OCI-LY7 (cell line): ENCODE data around the gene DYNLT2B. TPM values are rescaled to one million over a fixed set of nuclear protein-coding genes. Genes with fewer than 3 reads are reported as not detected.

Source experiments
- BruUV-seq: library from RNA; stranded (reverse); fragments of 400-500 nt; replicated peaks from 2 replicates; lab custom pipeline; 2021; lab: Mats Ljungman, UMichigan
- CTCF ChIA-PET: fragments of 300-600 bp; sonication (Branson Sonifier 250); formaldehyde crosslinking; loops from one replicate; lab custom pipeline; 2022; ENCODE audit warnings: antibody characterized with exemption; ENCODE audit not compliant: unreplicated experiment; lab: Charles Lee
- POLR2A ChIA-PET: fragments of 300-600 bp; sonication (Branson Sonifier 250); formaldehyde crosslinking; loops from one replicate; lab custom pipeline; 2022; ENCODE audit warnings: antibody characterized with exemption; lab: Charles Lee
- DNase-seq: peaks from one replicate; pipeline ENCODE4 v3.0.0-alpha.2; 2015; ENCODE audit warnings: low spot score
- H2AFZ ChIP-seq: fragments of 200-600 bp; sonication (generic), shearing (Covaris generic); 2 replicates; pipeline ENCODE4 v1.6.1; 2014; ENCODE audit warnings: mild to moderate bottlenecking, antibody characterized with exemption, low read length, moderate library complexity
- H3K27ac ChIP-seq: fragments of 200-600 bp; sonication (generic); 2 replicates; pipeline ENCODE4 v1.5.1; 2014; ENCODE audit warnings: mixed run types, low read depth, mild to moderate bottlenecking, moderate library complexity, low read length, inconsistent platforms; ENCODE audit not compliant: poor library complexity, severe bottlenecking
- H3K36me3 ChIP-seq: fragments of 200-600 bp; sonication (generic); 2 replicates; pipeline ENCODE4 v1.6.1; 2014; ENCODE audit warnings: mild to moderate bottlenecking, antibody characterized with exemption, low read length, moderate library complexity, mixed read lengths; ENCODE audit not compliant: insufficient read depth
- H3K4me1 ChIP-seq: fragments of 200-600 bp; sonication (generic); 2 replicates; pipeline ENCODE4 v1.5.1; 2014; ENCODE audit warnings: mild to moderate bottlenecking, low read length; ENCODE audit not compliant: insufficient read depth, poor library complexity, severe bottlenecking
- H3K4me2 ChIP-seq: fragments of 200-600 bp; sonication (generic); 2 replicates; pipeline ENCODE4 v1.6.1; 2014; ENCODE audit warnings: mild to moderate bottlenecking, low read length
- H3K4me3 ChIP-seq: fragments of 200-600 bp; sonication (generic); 2 replicates; pipeline ENCODE4 v1.5.1; 2014; ENCODE audit warnings: mild to moderate bottlenecking, low read depth, low read length; ENCODE audit not compliant: poor library complexity, severe bottlenecking
- H3K79me2 ChIP-seq: fragments of 200-600 bp; sonication (generic); 2 replicates; pipeline ENCODE4 v1.6.1; 2016; ENCODE audit warnings: low read depth, mild to moderate bottlenecking, low read length, moderate library complexity, mixed read lengths; ENCODE audit not compliant: insufficient read depth
- H3K9me2 ChIP-seq: fragments of 200-600 bp; sonication (generic); 2 replicates; pipeline ENCODE4 v1.6.1; 2016; ENCODE audit warnings: mild to moderate bottlenecking, low read length, mixed read lengths; ENCODE audit not compliant: insufficient read depth
- H3K9me3 ChIP-seq: fragments of 200-600 bp; sonication (generic); 2 replicates; pipeline ENCODE4 v1.6.1; 2014; ENCODE audit warnings: mild to moderate bottlenecking, mixed run types, low read length, mixed read lengths
- H4K20me1 ChIP-seq: fragments of 200-600 bp; sonication (generic); 2 replicates; pipeline ENCODE4 v1.6.1; 2014; ENCODE audit warnings: mild to moderate bottlenecking, antibody characterized with exemption, low read length, moderate library complexity, mixed read lengths; ENCODE audit not compliant: insufficient read depth
- EZH2phosphoT487 ChIP-seq: fragments of 200-600 bp; sonication (generic); IDR thresholded peaks from 2 replicates; pipeline ENCODE4 v1.6.1; 2018; ENCODE audit warnings: low read depth, borderline replicate concordance, mild to moderate bottlenecking, mixed run types, antibody characterized with exemption, low read length, moderate library complexity, mixed read lengths
- intact Hi-C: fragments of 100-400 bp; cut with micrococcal nuclease; formaldehyde crosslinking; loops from one replicate; pipeline ENCODE4 v1.10.0; 2022; ENCODE audit not compliant: unreplicated experiment
- total RNA-seq, 2 experiments: library from RNA; depleted of rRNA in 1 of 2; stranded (reverse); fragments of >200 nt in 1 of 2; shearing (Covaris generic) in 1 of 2; gene quantifications; 2 replicates each; pipeline ENCODE4 v1.2.3, GENCODE V29; 2014 to 2022
- TF ChIP-seq, protein P1 (sequence below): fragments of 200-600 bp; sonication (generic); conservative IDR thresholded peaks from 2 replicates; pipeline ENCODE4 v1.5.1; 2014; ENCODE audit warnings: mild to moderate bottlenecking, antibody characterized with exemption, low read length, moderate library complexity, mixed read lengths

DYNLT2B gene
- total RNA-seq, 2 experiments from 2014 or later = 17.9 to 21.5 TPM

DNA sequence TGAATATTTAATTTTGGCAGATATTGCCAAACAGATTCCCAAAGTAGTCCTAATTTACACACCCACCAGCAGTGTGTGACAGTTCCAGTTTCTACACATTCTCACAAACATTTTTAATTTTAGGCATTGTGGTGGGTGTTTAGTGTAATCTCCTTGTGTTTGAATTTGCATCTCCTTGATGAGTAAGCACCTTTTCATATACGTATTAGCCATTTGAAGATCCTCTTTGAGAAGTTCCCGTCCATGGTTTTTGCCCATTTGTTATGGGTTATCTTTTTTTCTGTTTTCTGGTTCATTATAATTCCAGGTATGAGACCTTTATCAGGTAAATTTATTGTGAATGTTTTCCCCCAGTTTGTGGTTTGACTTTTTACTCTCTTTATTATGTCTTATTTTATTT, 22.4 kb upstream of the DYNLT2B start:
- Histone ChIP-seq H3K79me2 (no peaks in the 10 kb centered on the region), H3K4me2 (no peak overlapping the region), H3K4me3 (no peak overlapping the region), H4K20me1 (no peaks in the 10 kb centered on the region), H3K9me2 (no peaks in the 10 kb centered on the region), H3K27ac (no peak overlapping the region), H3K4me1 (peaks cover 7% of the 10 kb centered on the region), H3K9me3 (no peaks in the 10 kb centered on the region), H2AFZ (no peak overlapping the region), H3K36me3 (no peaks in the 10 kb centered on the region)
- DNase-seq = no peak
- no TSS peak for BruUV-seq
- POLR2A ChIA-PET = interaction anchor here (0.9 kb wide), 1 partner anchor 9 kb away, joined by 5 read pairs; no protein-coding TSS in a partner anchor
- CTCF ChIA-PET = no interaction called here
- no peak for TF ChIP-seq EZH2phosphoT487
- TF ChIP-seq, protein P1, sequence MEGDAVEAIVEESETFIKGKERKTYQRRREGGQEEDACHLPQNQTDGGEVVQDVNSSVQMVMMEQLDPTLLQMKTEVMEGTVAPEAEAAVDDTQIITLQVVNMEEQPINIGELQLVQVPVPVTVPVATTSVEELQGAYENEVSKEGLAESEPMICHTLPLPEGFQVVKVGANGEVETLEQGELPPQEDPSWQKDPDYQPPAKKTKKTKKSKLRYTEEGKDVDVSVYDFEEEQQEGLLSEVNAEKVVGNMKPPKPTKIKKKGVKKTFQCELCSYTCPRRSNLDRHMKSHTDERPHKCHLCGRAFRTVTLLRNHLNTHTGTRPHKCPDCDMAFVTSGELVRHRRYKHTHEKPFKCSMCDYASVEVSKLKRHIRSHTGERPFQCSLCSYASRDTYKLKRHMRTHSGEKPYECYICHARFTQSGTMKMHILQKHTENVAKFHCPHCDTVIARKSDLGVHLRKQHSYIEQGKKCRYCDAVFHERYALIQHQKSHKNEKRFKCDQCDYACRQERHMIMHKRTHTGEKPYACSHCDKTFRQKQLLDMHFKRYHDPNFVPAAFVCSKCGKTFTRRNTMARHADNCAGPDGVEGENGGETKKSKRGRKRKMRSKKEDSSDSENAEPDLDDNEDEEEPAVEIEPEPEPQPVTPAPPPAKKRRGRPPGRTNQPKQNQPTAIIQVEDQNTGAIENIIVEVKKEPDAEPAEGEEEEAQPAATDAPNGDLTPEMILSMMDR = no peak
- intact Hi-C loops = no loop called here

DNA sequence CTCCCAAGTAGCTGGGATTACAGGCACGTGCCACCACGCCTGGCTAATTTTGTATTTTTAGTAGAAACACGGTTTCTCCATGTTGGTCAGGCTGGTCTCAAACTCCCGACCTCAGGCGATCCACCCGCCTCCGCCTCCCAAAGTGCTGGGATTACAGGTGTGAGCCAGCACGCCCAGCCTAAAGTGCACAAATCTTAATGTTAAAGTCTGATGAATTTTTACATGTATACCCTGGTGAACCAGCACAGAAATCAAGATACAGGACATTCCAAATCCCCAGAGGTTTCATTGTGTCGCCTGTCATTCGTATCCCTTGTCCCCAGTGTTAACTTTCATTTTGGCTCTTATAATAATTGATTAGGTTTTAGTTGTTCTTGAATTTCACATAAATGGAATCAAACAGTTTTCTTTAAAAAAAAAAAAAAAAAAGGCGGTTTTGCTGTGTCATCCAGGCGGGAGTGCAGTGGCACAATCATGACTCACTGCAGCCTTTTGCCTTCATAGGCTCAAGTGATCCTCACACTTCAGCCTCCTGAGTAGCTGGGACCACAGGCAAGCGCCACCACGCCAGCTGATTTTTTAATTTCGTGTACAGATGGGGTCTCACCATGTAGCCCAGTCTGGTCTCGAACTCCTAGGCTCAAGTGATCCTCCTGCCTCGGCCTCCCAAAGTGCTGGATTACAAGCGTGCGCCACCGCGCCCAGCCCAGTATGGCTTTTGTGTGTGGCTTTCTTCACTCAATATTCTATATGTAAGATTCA, 21.6 kb upstream of the DYNLT2B start:
- intact Hi-C loops = no loop called here
- no peak overlapping the region for H3K4me2 ChIP-seq

More for the DNA sequence above, 21.6 kb upstream of the DYNLT2B start:
- Histone ChIP-seq H4K20me1 (no peaks in the 10 kb centered on the region), H3K79me2 (no peaks in the 10 kb centered on the region), H3K4me1 (peaks cover 3% of the 10 kb centered on the region), H3K9me3 (no peaks in the 10 kb centered on the region), H3K27ac (no peak overlapping the region), H3K9me2 (no peaks in the 10 kb centered on the region), H3K36me3 (no peaks in the 10 kb centered on the region), H2AFZ (no peak overlapping the region), H3K4me3 (no peak overlapping the region)
- no TSS peak for BruUV-seq
- CTCF ChIA-PET = no interaction called here
- POLR2A ChIA-PET = no interaction called here
- DNase-seq = no peak
- TF ChIP-seq, protein P1 = no peak
- no peak for TF ChIP-seq EZH2phosphoT487
